Measurements from ENCODE around the gene BCL2L12. TPM values are rescaled to one million over a fixed set of nuclear protein-coding genes. Genes with fewer than 3 reads are reported as not detected.
A peak's percentile ranks its signal among the peaks of the same experiment; 100 is the strongest.

Gene BCL2L12
- total RNA-seq, 1 donor from 2014 or later, result 49.2 TPM

DNA sequence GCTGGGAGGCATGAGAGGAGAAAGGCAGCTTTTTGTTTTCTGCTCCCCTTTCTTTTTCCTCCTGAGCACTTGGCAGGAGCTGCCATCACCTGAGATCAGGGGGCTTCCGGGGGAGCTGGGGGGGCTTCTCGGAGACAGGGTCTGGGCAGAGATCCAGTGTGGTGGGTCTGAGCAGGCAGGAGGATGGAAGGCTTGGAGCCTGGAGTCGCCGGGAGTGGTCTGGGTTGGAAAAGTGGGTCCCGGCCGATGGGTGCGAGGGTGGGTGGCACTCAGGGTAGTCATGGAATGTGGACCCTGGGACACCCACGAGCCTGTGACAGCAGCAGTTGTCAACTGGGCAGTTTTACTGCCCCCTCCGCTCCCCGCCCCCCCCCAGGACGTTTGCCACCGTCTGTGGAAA, 21.4 kb downstream of the BCL2L12 start:
- peaks cover 9% of the 10 kb centered on the region for H3K27me3 Mint-ChIP-seq
- no peak for DNase-seq (ENCODE audit: extremely low spot score, unreplicated experiment)
- no peaks in the 10 kb centered on the region for H3K9me3 Mint-ChIP-seq

DNA sequence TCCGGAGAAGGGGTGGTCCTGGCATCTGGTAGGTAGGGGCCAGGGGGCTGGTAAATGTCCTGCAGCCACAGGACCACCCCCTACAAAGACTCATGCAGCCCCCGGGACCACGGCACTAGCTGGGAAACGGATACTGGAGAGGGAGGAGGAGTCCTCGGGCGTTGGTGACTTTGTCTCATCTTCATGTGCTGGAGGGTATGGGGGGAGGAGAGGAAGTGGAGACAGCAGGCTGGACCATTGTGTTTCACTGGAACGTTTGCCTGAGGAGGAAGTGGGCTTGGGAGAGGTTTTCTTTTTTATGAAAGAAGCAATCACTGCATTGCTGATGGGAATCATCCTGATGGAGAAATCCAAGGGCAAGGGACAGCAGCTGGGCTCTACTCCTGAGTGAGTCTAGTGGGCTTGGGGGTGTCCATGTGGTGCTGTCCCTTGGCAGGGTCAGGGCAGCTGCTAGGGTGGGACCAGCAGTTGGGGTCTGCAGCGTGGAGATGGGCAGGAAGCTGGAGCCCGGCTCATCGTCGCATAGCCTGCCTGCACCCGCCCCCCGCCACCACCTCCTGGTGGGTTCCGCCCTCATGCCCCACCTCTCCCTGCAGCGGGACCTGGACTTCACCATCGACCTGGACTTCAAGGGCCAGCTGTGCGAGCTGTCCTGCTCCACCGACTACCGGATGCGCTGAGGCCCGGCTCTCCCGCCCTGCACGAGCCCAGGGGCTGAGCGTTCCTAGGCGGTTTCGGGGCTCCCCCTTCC, 22.0 kb downstream of the BCL2L12 start:
- DNase-seq (ENCODE audit: extremely low spot score, unreplicated experiment), result peak; percentile 68
- Mint-ChIP-seq H3K27me3 (peaks cover 9% of the 10 kb centered on the region), H3K36me3 (peaks cover 11% of the 10 kb centered on the region), H3K4me3 (peak overlapping the region; percentile 55), H3K9me3 (no peaks in the 10 kb centered on the region), H3K4me1 (ENCODE audit: unreplicated experiment) (peaks cover 20% of the 10 kb centered on the region), H3K27ac (no peak overlapping the region)
- TF ChIP-seq, protein P1, sequence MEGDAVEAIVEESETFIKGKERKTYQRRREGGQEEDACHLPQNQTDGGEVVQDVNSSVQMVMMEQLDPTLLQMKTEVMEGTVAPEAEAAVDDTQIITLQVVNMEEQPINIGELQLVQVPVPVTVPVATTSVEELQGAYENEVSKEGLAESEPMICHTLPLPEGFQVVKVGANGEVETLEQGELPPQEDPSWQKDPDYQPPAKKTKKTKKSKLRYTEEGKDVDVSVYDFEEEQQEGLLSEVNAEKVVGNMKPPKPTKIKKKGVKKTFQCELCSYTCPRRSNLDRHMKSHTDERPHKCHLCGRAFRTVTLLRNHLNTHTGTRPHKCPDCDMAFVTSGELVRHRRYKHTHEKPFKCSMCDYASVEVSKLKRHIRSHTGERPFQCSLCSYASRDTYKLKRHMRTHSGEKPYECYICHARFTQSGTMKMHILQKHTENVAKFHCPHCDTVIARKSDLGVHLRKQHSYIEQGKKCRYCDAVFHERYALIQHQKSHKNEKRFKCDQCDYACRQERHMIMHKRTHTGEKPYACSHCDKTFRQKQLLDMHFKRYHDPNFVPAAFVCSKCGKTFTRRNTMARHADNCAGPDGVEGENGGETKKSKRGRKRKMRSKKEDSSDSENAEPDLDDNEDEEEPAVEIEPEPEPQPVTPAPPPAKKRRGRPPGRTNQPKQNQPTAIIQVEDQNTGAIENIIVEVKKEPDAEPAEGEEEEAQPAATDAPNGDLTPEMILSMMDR (conservative IDR thresholded peaks at IDR 0.05), result no peak

More for the DNA sequence above, 21.4 kb downstream of the BCL2L12 start:
- H3K36me3 Mint-ChIP-seq, result peaks cover 11% of the 10 kb centered on the region
- H3K4me3 Mint-ChIP-seq, result no peak overlapping the region
- no peak overlapping the region for H3K27ac Mint-ChIP-seq
- TF ChIP-seq, protein P1 (conservative IDR thresholded peaks at IDR 0.05), result no peak
- peaks cover 20% of the 10 kb centered on the region for H3K4me1 Mint-ChIP-seq (ENCODE audit: unreplicated experiment)

DNA sequence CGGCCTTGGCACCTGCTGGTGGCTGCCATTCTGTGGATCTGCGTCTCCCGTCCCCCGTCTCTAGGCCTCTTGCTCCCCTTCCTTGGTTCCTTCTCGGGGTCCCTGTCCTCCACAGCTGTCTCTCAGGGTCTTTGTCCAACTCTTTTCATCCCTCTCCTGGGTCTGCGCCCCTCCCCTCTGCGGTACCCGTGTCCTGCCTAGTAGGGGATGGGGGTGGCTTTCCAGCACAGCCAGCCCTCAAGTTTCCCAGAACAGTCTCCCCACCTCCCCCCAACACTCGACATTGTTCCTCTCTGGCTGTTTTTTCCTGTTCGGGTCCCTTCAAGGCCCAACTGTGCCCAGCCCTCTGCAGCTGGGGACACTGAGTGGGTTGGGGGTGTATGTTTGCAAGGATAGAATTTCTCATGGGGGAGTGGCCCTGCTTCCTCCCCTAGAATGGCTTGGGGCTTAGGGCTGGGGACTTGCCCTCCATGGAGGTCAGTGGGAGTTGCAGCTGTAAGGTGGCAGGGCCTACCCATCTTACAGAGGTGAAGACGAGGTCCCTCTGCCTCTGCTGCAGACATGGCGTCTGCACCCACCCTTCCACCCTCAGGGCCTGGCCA, 22.9 kb downstream of the BCL2L12 start:
- TF ChIP-seq, protein P1 (conservative IDR thresholded peaks at IDR 0.05), result no peak
- no peak for DNase-seq (ENCODE audit: extremely low spot score, unreplicated experiment)
- Mint-ChIP-seq H3K4me3 (no peak overlapping the region), H3K27me3 (peaks cover 9% of the 10 kb centered on the region), H3K36me3 (peaks cover 11% of the 10 kb centered on the region), H3K9me3 (no peaks in the 10 kb centered on the region), H3K27ac (no peak overlapping the region), H3K4me1 (ENCODE audit: unreplicated experiment) (peaks cover 20% of the 10 kb centered on the region)

DNA sequence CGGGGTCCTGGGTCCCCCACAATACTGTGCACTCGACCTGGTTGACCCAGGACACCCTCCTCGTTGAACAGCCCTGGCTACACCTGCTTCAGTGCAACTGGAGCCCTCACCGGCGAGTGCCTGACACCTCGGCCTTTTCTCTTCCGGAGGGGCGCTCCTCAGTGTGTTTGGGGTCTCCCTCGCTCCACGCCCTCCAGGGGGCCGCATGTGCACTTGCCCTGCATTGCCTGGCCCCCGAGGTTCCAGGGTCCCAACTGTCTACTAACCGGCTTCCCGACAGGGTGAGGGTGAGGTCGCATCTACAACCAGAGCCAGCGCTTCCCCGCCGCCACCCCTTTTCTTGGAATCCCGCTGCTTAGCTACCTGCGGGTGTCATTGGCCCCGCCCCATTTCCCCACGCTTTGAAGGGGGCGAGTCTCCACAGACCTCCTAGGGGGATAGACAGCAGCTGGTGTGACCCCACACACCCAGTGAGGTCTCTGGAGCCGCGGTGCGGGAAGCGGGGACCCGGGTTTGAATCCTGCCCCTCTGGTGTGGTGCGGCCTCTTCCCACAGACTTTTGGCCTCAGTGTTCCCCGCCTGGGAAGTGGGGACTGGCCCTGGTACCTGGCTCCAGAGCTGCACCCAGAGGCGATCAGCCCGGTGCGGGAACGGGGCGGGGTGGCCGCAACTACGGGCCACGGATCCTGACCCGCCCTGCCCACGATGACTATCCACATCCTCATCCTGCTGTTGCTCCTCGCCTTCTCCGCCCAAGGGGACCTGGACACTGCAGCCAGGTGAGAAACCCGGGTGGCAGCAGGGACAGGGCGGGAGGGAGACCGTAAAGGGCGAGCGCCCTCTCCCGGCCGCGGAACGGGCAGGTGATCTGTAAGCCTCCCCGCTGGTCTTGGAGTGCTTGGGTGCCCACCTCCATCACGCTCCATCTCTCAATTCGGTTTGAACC, 23.7 kb downstream of the BCL2L12 start, which contains the start of gene ADM5:
ADM5 (plus strand) TSS at position 462 of the 946 bp plus-strand sequence; CDS start at position 706, 244 bp downstream.
- peaks cover 20% of the 10 kb centered on the region for H3K4me1 Mint-ChIP-seq (ENCODE audit: unreplicated experiment)
- peaks cover 9% of the 10 kb centered on the region for H3K27me3 Mint-ChIP-seq
- TF ChIP-seq, protein P1 (conservative IDR thresholded peaks at IDR 0.05), result peak; percentile 60
- DNase-seq (ENCODE audit: extremely low spot score, unreplicated experiment), result peak; percentile 75
- no peaks in the 10 kb centered on the region for H3K9me3 Mint-ChIP-seq
- peaks cover 6% of the 10 kb centered on the region for H3K36me3 Mint-ChIP-seq
- peak within 1 kb of the TSS; percentile 87 for H3K27ac Mint-ChIP-seq
- H3K4me3 Mint-ChIP-seq, result peak within 1 kb of the TSS; percentile 92

DNA sequence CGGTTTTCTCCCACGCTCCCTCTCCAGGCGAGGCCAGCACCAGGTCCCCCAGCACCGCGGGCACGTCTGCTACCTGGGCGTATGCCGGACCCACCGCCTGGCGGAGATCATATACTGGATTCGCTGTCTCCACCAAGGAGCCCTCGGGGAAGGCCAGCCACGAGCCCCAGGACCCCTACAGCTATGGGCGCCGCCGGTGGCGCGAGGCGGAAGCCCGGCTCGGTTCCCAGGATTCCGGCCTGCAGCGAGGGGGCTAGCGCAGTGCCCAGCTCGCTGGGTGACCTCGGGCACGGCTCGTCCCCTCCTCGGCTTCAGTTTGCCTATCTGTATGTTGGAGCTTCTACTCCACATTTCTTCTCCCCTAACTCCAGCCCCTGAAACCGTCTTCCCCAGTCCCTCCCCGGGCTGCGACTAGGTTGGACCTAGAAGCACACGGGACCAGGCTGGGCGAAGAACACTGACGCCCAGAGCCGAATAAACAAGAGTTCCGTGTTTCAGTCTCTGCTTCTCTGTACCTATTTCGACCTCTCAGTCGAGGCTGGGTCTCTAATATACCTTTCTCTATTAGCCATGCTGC, 24.4 kb downstream of the BCL2L12 start:
- peaks cover 20% of the 10 kb centered on the region for H3K4me1 Mint-ChIP-seq (ENCODE audit: unreplicated experiment)
- no peaks in the 10 kb centered on the region for H3K9me3 Mint-ChIP-seq
- peaks cover 9% of the 10 kb centered on the region for H3K27me3 Mint-ChIP-seq
- TF ChIP-seq, protein P1 (conservative IDR thresholded peaks at IDR 0.05), result peak; percentile 16
- H3K36me3 Mint-ChIP-seq, result peaks cover 6% of the 10 kb centered on the region
- H3K27ac Mint-ChIP-seq, result peak overlapping the region; percentile 87
- peak overlapping the region; percentile 92 for H3K4me3 Mint-ChIP-seq
- DNase-seq (ENCODE audit: extremely low spot score, unreplicated experiment), result no peak

All from type B pancreatic cell (in vitro differentiated cells).